Breast epithelium (tissue), 3 donors: ENCODE data around the gene SERINC5.

Experiments
- POLR2A ChIP-seq: fragments of 450-650 bp; IDR thresholded peaks from one replicate; pipeline ENCODE4 v1.6.1; 2016; ENCODE audit warnings: antibody characterized with exemption, mild to moderate bottlenecking, moderate library complexity
- POLR2AphosphoS5 ChIP-seq, 3 donors: sonication (generic); formaldehyde crosslinking; IDR thresholded peaks; one replicate each; pipeline ENCODE4 v1.6.1; 2017; ENCODE audit warnings: antibody characterized with exemption in 3 of 3
- TF ChIP-seq, protein P1 (sequence below), 3 donors: fragments of 450-650 bp; IDR thresholded peaks; one replicate each; pipeline ENCODE4 v1.5.1; 2016 to 2017; ENCODE audit warnings: antibody characterized with exemption in 3 of 3, mild to moderate bottlenecking in 3 of 3, moderate library complexity in 3 of 3

GRCh38 chr5:80277191-80277590, 21.3 kb upstream of the SERINC5 start:
- TF ChIP-seq, protein P1, sequence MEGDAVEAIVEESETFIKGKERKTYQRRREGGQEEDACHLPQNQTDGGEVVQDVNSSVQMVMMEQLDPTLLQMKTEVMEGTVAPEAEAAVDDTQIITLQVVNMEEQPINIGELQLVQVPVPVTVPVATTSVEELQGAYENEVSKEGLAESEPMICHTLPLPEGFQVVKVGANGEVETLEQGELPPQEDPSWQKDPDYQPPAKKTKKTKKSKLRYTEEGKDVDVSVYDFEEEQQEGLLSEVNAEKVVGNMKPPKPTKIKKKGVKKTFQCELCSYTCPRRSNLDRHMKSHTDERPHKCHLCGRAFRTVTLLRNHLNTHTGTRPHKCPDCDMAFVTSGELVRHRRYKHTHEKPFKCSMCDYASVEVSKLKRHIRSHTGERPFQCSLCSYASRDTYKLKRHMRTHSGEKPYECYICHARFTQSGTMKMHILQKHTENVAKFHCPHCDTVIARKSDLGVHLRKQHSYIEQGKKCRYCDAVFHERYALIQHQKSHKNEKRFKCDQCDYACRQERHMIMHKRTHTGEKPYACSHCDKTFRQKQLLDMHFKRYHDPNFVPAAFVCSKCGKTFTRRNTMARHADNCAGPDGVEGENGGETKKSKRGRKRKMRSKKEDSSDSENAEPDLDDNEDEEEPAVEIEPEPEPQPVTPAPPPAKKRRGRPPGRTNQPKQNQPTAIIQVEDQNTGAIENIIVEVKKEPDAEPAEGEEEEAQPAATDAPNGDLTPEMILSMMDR (IDR thresholded peaks at IDR 0.05) = no peak
- no peak for TF ChIP-seq POLR2A
- no peak for TF ChIP-seq POLR2AphosphoS5 (IDR thresholded peaks at IDR 0.05)
